Measurements from ENCODE around the gene GFOD2.

The GFOD2 gene

DNA sequence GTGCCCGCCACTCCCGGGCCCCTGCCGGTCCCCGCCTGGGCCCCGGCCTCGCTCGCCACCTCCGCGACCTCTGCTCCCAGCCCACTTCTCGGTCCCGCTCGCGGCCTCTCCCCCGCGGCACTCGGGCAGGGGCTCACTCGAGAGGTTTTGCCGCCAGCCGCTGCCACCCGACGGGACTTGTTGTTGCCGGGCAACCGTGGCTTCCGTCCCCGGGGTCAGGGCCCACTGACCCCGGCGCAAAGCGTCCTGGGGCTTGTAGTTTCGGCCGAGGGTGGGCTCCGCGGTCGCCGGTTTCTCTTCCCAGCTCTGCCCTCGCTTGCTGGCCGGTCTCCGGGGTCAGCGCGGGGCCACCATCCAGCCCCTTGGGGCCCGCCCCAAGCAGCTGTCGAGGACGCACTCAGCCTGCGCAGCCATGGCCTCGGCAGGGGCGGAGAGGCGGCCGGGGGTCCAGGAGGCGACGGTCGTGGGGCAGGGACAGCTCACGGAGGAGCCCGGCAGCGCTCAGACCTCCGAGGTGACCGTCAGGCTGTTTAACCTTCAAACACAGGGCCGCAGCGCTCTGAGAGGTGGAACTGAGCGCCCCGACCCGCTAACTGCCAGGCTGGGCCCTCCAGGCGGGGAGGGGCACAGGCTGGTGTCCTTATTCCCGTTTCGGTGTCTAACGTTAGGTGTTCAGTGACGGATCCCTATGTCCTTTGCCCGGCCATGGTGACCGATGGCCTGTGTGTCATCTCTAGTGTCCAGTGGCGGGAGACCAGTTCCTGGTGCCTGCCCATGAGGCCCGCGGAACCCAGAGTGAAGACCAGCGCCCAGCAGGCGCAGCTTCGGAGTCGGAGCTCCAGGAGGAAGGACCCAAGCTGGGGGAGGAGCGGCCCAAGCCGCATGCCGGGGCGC lies 52.3 kb downstream of the GFOD2 start, which contains the start of the genes C16orf86 and ENKD1:
Gene C16orf86 (plus strand): TSS at position 256 of the 894 bp plus-strand sequence. CDS start 157 bp downstream, at position 413.
Gene ENKD1 (minus strand): TSS at position 192 of the 894 bp plus-strand sequence. CDS start 308 bp downstream, outside the sequence.
- peak within 1 kb of the TSS; percentile 95 for H3K27ac Mint-ChIP-seq
- no peaks in the 10 kb centered on the region for H3K36me3 Mint-ChIP-seq
- peak within 1 kb of the TSS; percentile 91 for H3K4me3 Mint-ChIP-seq
- ATAC-seq (ENCODE audit: low read depth), result peak; percentile 72
- peak; percentile 76 to 78 for DNase-seq (ENCODE audit: low spot score in 2 of 2)
- no peaks in the 10 kb centered on the region for H3K9me3 Mint-ChIP-seq
- H3K4me1 Mint-ChIP-seq, result peaks cover 29% of the 10 kb centered on the region
- no peaks in the 10 kb centered on the region for H3K27me3 Mint-ChIP-seq

DNA sequence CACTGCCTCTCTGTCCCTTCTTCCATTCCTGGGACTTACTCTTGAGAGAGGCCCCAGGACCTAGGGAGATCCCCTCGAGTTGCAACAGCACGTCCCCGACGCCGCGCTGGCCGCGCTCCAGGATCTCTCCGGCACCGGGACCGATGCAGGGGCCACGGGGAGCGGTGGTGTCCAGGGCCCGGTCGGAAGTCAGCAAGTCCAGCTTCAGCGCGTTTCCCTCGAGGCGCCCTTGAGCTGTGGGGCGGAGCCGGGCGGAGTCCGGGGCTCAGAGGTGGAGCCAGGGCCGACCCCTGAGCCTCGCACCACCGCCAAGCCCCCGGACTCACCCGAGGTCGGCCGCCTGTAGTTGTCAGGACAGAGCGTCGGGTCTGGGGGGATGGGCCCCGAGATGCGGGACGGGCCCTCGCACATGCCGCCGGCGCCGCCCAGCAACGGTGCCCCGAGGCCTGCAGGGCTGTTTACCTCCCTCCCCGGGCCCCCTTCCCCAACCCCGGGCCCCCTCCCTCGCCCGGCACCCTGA lies 53.0 kb downstream of the GFOD2 start:
- Mint-ChIP-seq H3K27me3 (no peaks in the 10 kb centered on the region), H3K9me3 (no peaks in the 10 kb centered on the region), H3K27ac (peak overlapping the region; percentile 95), H3K4me1 (peaks cover 34% of the 10 kb centered on the region), H3K36me3 (no peaks in the 10 kb centered on the region), H3K4me3 (peak overlapping the region; percentile 66)
- ATAC-seq (ENCODE audit: low read depth), result no peak
- no peak for DNase-seq (ENCODE audit: low spot score in 2 of 2)

DNA sequence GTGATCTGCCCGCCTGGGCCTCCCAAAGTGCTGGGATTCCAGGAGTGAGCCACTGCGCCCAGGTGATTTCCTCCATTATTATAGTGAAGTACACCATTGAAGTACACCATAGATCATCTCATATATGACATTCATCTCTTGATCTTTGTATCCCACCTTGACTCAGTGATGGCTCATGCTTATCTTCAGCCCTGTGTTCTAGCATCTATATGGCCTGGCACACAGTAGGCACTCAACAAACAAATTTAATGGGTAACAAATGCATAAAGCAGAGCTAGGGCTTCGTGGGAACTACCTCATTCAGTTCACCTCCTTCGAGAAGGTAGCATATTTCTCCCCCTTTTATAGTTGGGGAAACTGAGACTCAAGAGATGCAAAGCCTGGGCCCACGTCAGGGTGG lies 53.5 kb downstream of the GFOD2 start:
- peaks cover 36% of the 10 kb centered on the region for H3K4me1 Mint-ChIP-seq
- no peaks in the 10 kb centered on the region for H3K36me3 Mint-ChIP-seq
- DNase-seq (ENCODE audit: low spot score in 2 of 2), result no peak
- H3K27ac Mint-ChIP-seq, result peak overlapping the region; percentile 62
- no peak for ATAC-seq (ENCODE audit: low read depth)
- no peaks in the 10 kb centered on the region for H3K27me3 Mint-ChIP-seq
- H3K4me3 Mint-ChIP-seq, result peak overlapping the region; percentile 66
- no peaks in the 10 kb centered on the region for H3K9me3 Mint-ChIP-seq

DNA sequence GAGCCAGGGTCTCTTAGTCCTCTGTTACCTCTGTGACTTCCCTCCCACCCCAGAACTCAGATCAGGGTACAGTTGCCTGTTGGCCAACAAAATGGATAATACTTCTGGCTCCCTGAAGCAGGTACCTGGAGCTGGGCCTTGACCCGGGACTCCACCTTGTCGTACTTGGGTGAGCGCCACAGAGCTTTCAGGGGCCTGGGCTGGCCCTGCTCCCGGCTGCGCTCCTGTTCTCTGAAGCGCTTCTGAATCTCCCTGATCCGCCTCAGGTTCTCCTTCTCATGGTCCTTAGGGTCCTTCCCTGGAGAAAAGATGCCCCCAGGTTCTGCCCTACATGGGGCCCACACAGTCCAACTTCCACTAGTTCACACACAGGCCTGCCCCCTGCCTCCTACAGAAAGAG lies 54.2 kb downstream of the GFOD2 start:
- Mint-ChIP-seq H3K4me1 (peaks cover 35% of the 10 kb centered on the region), H3K27ac (no peak overlapping the region)

DNA sequence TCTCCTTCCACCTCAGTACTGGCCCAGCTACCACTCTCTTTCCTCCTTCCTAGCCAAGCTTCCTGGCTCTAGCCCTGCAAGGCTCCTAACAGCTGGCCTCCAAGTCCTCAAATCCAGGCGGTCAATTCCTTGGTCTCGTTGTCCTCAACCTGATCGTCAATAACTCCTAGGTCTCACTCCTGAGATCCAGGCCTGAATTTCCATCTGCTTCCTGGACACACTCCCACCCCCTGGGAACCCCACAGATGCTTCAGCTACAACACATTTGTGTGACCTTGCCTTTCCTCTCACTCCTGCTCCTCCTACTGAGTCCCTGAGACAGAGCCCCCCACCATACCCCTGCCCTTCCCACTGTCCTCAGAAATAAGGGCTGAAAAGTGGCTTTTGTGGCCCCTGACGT lies 54.9 kb downstream of the GFOD2 start:
- Mint-ChIP-seq H3K36me3 (no peaks in the 10 kb centered on the region), H3K27me3 (no peaks in the 10 kb centered on the region), H3K9me3 (no peaks in the 10 kb centered on the region), H3K4me3 (no peak overlapping the region), H3K4me1 (peaks cover 34% of the 10 kb centered on the region), H3K27ac (no peak overlapping the region)
- no peak for DNase-seq (ENCODE audit: low spot score in 2 of 2)
- no peak for ATAC-seq (ENCODE audit: low read depth)

More for the DNA sequence above, 54.2 kb downstream of the GFOD2 start:
- Mint-ChIP-seq H3K9me3 (no peaks in the 10 kb centered on the region), H3K4me3 (no peak overlapping the region), H3K36me3 (no peaks in the 10 kb centered on the region), H3K27me3 (no peaks in the 10 kb centered on the region)
- ATAC-seq (ENCODE audit: low read depth) (no peak), DNase-seq (ENCODE audit: low spot score in 2 of 2) (no peak)

DNA sequence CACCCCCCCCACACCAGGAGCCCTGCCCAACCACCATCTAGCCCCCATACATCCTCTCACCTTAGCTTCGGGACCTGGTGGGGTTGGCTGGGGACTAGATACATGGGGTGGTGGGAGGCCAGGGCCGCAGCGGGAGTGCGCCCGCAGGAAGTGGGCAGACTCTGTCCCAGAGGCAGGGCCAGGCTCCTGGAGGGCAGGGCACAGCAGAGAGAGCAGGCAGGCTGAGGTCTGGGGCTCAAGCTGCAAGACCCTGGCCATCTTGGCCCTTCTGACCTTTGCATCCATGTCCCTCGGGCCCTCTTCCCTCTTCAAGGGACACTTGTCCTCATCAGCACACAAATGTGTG lies 55.3 kb downstream of the GFOD2 start:
- Mint-ChIP-seq H3K9me3 (no peaks in the 10 kb centered on the region), H3K36me3 (no peaks in the 10 kb centered on the region), H3K27ac (no peak overlapping the region), H3K4me1 (peaks cover 35% of the 10 kb centered on the region), H3K4me3 (no peak overlapping the region), H3K27me3 (no peaks in the 10 kb centered on the region)
- no peak for DNase-seq (ENCODE audit: low spot score in 2 of 2)
- ATAC-seq (ENCODE audit: low read depth), result no peak

DNA sequence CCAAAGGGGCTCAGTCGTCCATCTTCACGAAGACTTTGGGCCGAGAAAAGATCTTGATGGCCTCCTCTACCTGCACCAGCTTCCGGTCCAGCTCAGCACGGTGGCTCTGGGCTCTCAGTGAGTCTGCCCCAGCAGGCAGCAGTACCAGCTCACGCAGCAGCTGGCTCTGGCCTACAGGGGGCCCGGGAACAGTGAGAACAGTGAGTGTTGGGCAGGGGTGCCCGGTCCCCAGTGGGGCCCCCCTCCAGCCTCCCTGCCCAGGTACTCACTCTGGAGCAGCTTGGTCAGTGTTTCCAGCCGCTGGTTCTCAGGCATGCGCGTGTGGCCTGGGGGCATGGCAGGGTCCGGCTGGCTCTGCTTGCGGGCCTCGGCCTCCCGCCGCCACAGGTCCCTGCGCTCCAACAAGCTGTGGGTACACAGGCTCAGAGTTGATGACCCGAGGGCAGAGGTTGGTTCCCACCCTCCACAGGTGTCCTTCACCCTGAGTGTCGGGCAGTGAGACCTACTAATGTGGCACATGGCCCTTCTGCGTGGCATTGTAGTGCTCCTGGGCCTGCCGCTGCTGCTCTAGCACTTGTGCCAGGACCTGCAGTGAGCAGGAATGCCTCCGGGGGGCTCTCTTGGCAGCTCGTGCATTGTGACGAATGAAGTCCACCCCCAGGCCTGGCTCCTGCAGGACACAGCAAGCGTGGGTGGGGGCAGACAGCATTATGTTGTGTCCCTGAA lies 55.8 kb downstream of the GFOD2 start:
- DNase-seq (ENCODE audit: low spot score in 2 of 2), result no peak
- H3K4me3 Mint-ChIP-seq, result no peak overlapping the region
- ATAC-seq (ENCODE audit: low read depth), result no peak

DNA sequence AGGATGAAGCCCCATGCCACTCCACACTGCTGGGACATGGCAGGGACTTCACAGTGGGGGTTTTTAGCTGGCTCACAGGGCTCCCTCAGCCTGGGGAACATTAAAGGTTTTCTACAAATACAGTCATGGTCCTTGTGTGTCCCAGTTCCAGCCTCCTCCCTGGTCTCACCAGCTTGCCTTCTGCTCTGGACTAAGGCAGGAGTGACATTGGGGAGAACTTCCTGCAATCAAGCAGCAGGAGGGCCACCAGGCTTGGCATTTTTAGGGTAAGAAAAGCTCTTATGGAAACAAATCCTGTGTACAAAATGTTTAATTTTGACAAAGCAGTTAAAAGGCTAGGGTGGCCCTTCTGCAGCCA lies 56.5 kb downstream of the GFOD2 start:
- Mint-ChIP-seq H3K9me3 (no peaks in the 10 kb centered on the region), H3K4me1 (peaks cover 31% of the 10 kb centered on the region), H3K27ac (no peak overlapping the region), H3K4me3 (no peak overlapping the region), H3K36me3 (peaks cover 3% of the 10 kb centered on the region), H3K27me3 (no peaks in the 10 kb centered on the region)
- no peak for ATAC-seq (ENCODE audit: low read depth)
- no peak for DNase-seq (ENCODE audit: low spot score in 2 of 2)

More for the DNA sequence above, 55.8 kb downstream of the GFOD2 start:
- H3K9me3 Mint-ChIP-seq, result no peaks in the 10 kb centered on the region
- no peaks in the 10 kb centered on the region for H3K36me3 Mint-ChIP-seq
- H3K27me3 Mint-ChIP-seq, result no peaks in the 10 kb centered on the region
- no peak overlapping the region for H3K27ac Mint-ChIP-seq
- peaks cover 33% of the 10 kb centered on the region for H3K4me1 Mint-ChIP-seq

DNA sequence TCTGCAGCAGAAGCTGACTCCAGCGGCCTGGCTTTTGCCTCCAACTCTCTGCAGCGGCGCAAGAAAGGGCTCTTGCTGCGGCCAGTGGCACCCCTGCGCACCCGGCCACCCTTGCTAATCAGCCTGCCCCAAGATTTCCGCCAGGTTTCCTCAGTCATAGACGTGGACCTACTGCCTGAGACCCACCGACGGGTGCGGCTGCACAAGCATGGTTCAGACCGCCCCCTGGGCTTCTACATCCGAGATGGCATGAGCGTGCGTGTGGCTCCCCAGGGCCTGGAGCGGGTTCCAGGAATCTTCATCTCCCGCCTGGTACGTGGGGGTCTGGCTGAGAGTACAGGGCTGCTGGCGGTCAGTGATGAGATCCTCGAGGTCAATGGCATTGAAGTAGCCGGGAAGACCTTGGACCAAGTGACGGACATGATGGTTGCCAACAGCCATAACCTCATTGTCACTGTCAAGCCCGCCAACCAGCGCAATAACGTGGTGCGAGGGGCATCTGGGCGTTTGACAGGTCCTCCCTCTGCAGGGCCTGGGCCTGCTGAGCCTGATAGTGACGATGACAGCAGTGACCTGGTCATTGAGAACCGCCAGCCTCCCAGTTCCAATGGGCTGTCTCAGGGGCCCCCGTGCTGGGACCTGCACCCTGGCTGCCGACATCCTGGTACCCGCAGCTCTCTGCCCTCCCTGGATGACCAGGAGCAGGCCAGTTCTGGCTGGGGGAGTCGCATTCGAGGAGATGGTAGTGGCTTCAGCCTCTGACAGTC lies 57.0 kb downstream of the GFOD2 start:
- Mint-ChIP-seq H3K4me1 (peaks cover 29% of the 10 kb centered on the region), H3K36me3 (peaks cover 3% of the 10 kb centered on the region), H3K27ac (peak overlapping the region; percentile 94), H3K4me3 (peak overlapping the region; percentile 94), H3K27me3 (no peaks in the 10 kb centered on the region), H3K9me3 (no peaks in the 10 kb centered on the region)
- no peak for DNase-seq (ENCODE audit: low spot score in 2 of 2)
- no peak for ATAC-seq (ENCODE audit: low read depth)

DNA sequence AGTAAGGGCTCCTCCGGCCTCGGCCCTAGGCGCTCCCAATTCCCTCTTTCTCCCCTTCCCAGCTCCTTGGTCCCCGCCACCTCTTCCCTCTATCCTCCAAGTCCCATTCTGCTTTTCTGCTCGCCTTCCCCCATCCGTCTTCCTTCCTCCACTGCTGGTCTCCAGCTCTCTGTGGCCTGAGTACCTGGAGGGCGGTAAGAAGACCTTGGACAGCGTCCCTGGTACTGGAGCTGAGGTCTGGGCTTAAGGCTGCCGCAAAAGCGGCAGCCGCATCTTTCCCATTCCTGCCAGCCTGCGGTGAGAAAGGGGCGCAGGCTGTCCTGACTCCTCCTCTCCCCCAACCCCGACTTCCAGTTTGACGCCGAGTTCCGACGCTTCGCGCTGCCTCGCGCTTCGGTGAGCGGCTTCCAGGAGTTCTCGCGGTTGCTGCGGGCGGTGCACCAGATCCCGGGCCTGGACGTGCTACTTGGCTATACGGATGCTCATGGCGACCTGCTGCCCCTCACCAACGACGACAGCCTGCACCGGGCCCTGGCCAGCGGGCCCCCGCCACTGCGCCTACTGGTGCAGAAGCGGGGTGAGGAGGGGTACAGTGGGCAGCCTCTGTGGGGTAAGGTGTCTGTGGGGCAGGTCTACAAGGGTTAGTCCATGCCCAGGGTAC lies 57.9 kb downstream of the GFOD2 start:
- Mint-ChIP-seq H3K4me3 (peak overlapping the region; percentile 94), H3K27me3 (no peaks in the 10 kb centered on the region), H3K4me1 (peaks cover 26% of the 10 kb centered on the region), H3K36me3 (peaks cover 5% of the 10 kb centered on the region), H3K27ac (peak overlapping the region; percentile 94), H3K9me3 (no peaks in the 10 kb centered on the region)
- ATAC-seq (ENCODE audit: low read depth), result no peak
- DNase-seq (ENCODE audit: low spot score in 2 of 2), result no peak

DNA sequence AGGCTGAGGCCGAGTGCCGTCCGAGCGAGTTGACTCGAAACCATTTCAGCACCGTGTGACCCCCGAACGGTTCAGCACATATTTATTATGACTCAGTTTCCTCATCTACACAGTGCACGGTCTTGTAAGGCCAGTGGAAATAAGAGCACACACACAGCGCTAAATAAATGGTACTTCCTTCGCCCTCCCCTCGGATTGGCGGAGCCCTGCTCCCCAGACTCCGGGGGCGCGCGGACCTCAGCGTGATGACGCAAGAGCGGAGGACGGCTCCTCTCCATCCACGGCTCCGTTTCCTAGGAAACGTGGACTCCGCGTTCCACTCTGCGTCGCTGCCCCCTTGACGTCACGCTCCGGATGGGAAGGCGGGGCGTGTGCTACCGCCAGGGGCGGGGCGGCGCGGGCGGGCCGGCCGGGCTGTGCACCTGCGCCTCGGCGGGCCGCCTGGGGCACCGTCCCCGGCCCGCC lies 58.5 kb downstream of the GFOD2 start, which contains the start of gene PARD6A:
Gene PARD6A (plus strand): TSS at position 397 of the 465 bp plus-strand sequence. CDS start 79 bp downstream, outside the sequence.
- peaks cover 8% of the 10 kb centered on the region for H3K36me3 Mint-ChIP-seq
- no peaks in the 10 kb centered on the region for H3K27me3 Mint-ChIP-seq
- H3K4me1 Mint-ChIP-seq, result peaks cover 24% of the 10 kb centered on the region
- peak within 1 kb of the TSS; percentile 94 for H3K27ac Mint-ChIP-seq
- peak within 1 kb of the TSS; percentile 94 for H3K4me3 Mint-ChIP-seq
- ATAC-seq (ENCODE audit: low read depth) (peak; percentile 85), DNase-seq (ENCODE audit: low spot score in 2 of 2) (peak; percentile 86 to 93)
- no peaks in the 10 kb centered on the region for H3K9me3 Mint-ChIP-seq

DNA sequence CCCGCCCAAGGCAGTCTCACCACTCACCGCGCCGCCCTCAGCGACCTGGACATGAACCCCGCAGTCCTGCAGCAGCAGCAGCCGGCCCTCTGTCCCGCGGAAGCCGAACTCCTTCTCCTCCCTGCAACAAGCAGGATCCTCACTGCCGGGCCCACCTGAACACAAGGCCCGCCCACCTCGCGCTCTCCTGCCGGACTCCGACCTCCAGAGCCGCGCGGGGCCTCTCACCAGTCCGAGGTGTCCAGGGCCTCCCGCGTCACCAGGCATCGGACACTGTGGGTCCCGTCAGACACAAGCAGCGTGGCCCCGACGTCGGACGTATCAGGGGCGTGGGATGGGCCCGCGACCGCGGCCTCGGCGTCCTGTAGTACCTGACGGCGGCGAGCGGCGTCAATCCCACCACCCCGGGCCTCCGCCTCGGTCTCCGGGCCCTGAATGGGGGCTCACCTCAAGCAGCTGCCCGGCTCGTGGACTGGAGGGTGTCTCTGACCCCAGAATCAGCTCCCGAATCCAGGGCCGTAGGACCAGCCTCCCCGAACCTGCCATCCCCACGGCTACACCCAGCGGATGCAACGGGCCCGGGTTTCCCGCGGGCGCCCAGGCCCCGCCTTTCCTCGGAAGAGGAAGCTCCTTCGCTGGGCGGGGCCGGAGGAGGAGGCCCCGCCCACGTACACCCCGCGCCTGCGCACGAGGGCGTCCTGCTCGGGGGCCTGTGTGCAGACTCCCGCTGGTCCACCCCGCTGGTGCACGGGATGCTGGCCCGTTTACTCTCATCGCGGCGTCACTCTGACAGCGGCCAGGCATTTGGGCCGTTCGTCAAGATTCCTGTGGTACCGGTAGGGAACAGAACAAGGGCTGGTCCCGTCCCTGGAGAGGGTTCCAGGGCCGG lies 59.2 kb downstream of the GFOD2 start, which contains the start of gene ACD:
Gene ACD (minus strand): TSS at position 586 of the 889 bp plus-strand sequence. CDS start 40 bp downstream, at position 546.
- Mint-ChIP-seq H3K36me3 (peaks cover 11% of the 10 kb centered on the region), H3K4me1 (peaks cover 25% of the 10 kb centered on the region), H3K9me3 (no peaks in the 10 kb centered on the region), H3K27me3 (no peaks in the 10 kb centered on the region), H3K4me3 (peak within 1 kb of the TSS; percentile 94), H3K27ac (peak within 1 kb of the TSS; percentile 94)
- ATAC-seq (ENCODE audit: low read depth) (peak; percentile 61), DNase-seq (ENCODE audit: low spot score in 2 of 2) (peak; percentile 94)

All from memory B cell (primary cell).